Stimulated activated naive CD4-positive, alpha-beta T cell treated with Interleukin-2 at 50 U/mL for 16 hours (primary cell): ENCODE results near the gene ACTR3C.
"Not testable (repeated sequence)": the region's sequence is repeated elsewhere in the genome, so short reads cannot be mapped to it uniquely, and the experiment has no call there.

Source experiments
- DNase-seq: peaks from one replicate; lab custom pipeline; 2025; lab: John Stamatoyannopoulos, UW

Gene ACTR3C

DNA sequence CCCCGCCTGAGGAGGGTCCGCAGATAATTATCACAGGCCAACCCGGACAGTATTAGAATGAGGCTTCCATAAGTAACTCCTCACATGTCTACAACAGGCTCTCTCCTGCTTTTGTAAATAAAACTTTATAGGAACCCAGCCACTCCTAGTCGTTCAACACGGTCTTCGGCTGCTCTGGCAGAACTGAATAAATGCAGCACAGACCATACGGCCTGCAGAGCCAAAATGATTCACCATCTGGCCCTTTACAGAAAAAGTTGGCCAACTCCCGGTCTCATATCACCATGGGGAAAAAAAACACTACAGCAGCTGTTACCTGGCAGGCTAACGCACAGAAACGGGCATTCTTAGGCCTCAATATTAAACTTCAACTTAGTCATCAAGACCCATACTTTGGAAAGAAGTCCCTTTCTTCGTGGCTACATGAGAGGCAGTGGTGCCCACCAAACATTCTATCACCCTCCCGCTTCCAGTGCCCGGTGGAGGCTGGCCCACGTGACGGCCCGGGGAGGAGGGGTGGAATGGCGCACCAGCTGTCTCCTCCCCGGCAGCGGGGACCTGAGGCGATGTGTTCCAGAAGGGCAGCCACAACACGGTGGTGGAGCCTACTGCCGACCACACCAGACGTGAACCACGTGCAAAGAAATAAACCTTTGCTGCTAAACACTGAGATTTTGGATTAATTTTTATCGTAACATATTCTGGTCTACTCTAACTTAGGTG lies 41.5 kb downstream of the ACTR3C start:
- DNase-seq: not testable (repeated sequence)

DNA sequence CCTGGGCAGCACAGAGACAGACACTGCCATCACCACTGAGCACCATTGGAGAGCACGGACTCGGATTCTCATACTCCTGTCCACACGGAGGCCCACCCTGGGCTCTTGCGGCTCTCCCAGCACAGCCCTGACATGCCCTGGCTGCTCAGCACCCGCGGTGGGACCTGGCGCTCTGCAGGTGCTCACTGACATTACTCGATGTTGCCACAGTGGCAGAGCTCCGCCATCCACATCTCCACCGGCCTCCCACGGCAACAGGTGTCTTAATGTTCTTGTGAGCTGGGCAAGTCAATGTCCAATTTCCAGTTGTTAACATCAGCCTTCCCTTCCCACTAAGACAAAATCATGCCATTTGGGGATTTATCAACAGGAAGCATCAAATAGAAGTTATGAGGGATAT lies 45.0 kb downstream of the ACTR3C start:
- not testable (repeated sequence) for DNase-seq

DNA sequence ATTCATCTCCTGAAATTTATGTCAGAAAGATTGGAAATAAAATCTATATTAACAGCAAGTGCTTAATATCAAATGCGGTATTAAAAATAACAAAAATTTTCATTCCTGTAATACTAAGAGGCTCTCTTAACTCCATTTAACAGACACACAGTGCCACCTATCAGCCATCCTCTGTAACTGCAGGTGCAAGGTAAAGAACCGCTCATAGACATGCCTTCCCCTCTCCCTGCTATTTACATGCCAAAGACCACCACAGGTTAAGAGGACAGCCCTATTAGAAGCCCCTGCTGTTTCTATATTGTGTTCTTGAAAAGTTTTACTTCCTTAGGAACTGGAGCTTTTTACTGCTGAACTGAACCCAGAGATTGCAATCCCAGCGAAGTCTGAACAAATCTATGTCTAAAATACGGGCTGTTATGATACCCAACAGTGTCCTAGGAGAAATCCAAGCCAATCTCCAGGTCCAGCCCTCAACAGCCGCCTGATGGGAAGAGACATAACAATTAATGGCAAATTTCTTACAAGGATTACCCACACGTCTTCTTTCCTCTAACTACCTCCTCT lies 47.1 kb downstream of the ACTR3C start:
- DNase-seq: not testable (repeated sequence)

DNA sequence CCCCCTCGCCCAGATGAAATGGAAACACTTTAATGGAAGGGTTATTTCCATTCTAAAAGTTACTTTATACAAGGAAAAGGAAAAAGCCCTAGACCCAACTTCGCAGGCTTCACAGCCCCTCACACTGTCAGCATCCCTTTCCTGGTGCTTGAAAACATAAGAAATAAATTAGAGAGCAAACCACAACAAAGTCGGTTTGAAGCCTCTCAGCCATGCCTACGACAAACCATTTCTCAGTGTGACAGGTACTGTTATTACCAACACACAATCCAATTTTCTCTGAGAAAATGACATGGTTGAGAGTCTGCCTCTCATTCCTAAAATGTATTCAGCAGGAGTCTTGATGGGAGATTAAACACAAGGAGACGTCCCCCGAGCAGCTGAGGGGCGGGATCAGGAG lies 51.4 kb downstream of the ACTR3C start:
- DNase-seq: not testable (repeated sequence)

DNA sequence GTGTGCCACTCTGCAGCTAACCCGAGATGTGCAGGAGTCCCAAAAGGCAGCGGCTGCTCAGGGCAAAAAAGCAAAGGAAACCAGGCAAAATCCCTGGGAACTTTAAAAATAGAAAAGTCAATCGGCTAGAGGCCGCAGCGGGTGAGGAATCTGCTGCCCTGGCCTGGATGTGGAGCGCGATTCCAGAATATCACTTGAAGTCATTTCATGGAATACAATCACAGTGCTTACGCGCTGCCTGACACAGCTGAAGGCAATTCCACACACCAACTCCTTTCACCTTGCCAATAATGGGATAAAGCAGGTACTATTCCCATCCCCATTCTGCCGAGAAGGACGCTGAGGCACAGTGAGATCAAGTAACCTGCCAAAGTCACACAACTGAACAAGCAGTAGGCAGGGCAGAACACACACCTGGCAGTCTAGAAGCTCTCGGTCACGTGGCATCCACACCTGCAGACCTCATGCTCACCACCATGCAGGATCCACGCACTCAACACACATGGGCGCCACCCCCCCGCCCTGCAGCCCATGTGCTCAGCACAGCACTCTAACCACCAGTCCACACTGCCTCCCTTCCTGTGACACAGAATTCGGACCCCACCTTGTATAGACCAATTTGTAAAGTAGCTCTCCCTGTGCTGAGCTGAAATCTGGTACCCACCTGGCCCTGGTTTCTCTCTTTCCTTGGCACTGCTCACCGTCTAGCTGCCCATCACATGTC lies 53.1 kb downstream of the ACTR3C start:
- DNase-seq: not testable (repeated sequence)

DNA sequence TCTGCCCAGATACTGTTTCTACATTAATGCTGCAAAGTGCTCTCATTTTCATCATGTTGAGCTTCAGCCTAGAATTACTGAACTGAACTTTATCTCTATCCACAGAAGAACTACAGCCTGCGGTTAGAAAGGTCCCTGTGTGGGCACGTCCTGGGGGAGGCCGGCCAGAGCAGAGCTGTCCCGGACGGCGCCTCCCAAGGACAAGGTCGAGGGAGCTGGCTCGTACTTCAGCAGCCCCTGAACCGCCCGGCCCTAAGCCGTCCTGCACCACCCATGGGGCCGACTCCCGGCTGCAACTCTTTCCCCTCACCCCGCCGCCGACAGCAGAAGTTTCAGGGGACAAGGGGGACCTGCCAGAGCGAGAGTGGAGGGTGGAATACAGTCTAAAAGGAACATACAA lies 54.5 kb downstream of the ACTR3C start:
- not testable (repeated sequence) for DNase-seq

DNA sequence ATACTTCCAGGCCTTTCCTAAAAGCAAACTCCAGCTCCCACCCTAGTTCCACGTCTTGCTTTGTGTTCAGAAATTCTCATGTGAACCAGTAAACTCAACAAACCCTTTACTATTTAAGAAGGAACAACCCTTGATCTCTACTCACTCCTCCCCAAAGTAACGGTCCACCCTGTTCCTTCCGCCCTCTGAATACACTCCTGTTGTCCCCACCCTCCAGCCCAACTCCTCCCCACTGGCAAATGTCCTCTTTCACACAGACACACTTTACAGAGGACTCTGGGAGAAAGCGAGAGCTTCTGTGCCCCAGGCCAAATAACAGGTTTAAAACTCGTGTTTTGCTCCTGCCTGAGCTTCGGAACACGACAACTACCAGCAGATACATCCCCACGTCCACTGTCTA lies 55.1 kb downstream of the ACTR3C start:
- DNase-seq: not testable (repeated sequence)

DNA sequence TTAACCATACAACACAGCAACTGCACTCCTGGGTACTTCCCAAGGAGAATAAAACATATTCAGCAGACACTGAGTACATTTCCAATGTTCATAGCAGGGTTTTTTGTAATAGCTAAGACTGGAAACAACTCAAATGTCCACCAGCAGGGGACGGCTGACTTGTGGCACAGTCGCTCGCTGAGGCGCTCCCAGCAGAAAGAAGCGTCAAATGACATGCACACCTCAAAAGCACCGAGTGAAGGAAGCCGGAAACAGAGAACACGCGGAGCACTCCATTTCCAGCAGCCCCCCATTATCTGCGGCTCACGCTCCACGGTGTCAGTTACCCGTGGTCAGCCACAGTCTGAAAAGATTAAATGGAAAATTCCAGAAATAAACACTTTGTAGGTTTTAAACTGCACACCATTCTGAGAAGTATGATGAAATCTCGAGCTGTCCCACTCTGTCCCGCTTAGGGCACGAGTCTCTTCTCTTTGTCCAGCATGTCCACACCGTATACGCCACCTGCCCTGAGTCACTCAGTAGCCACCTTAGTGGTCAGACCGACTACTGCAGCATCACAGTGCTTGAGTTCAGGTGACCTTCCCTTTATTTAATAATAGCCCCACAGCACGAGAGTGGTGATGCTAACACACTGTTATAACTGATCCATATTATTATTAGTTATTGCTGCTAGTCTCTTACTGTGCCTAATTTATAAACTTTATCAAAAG lies 56.2 kb downstream of the ACTR3C start:
- not testable (repeated sequence) for DNase-seq

DNA sequence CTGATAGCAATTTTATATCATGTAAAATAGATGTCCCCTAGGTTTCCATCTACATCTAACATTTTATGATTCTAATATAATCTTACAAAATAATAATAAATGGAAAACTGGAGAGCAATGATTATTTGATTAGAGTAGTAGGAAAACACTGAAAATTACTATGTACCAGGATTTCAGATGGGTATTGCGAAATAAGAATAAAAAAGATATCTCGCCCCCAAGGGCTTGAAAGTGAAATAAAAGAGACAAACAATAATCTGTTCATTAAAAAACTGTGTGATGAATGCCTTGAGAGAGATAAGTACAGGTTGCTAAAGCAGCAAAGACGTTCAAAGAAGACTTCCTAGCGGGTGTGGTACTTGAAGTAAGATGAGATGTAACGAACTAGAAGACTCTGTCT lies 60.7 kb downstream of the ACTR3C start:
- DNase-seq: not testable (repeated sequence)

DNA sequence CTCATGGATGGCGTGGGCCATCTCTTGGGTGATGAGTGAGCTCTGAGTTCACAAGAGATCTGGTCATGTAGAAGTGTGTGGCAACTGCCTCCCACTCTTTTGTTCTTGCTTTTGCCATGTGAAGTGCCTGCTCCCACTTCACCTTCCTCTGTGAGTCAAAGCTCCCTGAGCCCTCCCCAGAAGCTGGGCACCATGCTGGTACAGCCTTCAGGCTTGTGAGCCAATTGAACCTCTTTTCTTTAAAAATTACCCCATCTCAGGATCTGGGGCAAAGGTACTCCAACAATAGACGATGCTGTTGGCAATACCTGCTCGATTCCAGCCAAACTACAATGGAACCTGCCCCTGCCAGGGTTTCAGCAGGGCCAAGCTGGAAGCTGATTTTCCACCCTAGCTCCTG lies 75.6 kb downstream of the ACTR3C start:
- not testable (repeated sequence) for DNase-seq

DNA sequence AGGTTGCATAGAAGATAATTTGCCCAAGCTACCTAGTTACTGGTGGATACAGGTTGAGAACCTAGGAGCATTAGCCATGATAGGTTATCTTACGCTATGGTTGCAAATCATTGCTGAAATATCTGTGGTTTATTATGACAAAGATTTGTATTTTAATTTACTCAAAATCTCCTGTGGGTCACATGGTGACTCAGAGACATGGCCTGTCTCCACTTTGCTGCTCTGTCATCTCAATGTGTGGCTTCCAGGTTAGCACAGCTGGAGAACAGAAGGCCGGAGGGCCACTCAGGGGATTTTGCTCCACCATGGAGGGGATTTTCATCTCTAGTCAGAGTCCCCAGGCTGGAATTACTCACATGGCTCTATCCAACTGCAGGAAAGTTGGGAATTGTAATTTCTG lies 78.1 kb downstream of the ACTR3C start:
- DNase-seq: not testable (repeated sequence)

DNA sequence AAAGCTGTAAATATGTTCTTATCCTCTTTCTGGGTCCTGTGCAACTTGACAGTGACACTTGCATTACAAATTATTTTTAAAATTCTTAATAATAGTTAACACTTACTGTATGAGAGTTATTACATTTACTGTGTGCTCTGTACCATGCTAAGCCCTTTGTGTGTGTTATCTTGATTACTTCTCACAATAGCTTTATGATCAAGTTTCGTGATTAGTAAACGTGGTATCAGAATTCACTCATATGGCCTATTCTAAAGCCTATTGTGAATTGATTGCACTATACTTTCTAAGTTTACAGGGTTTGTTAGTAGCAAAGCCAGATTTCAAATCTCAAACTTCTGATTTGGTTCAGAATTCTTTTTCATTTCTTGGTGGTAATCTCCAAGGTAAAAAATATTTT lies 80.4 kb downstream of the ACTR3C start:
- DNase-seq: not testable (repeated sequence)

DNA sequence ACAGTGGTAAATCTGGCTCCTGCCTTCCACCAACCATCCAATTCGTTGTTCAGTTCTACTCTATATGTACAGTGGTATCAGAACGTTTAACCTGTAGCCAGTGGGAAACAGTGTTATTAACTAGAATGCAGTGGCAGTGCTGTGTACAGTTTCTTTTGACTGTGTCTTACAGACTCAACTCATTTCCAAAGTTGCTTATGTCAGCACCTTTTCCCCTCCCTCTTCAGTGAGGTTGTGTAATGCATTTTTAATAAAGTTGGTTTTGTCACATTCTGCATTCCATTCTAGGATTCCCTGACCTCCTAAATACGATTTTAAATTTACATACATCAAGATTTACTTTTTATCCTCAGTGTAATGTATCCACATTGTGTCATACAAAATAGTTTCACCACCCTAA lies 97.9 kb downstream of the ACTR3C start:
- not testable (repeated sequence) for DNase-seq

DNA sequence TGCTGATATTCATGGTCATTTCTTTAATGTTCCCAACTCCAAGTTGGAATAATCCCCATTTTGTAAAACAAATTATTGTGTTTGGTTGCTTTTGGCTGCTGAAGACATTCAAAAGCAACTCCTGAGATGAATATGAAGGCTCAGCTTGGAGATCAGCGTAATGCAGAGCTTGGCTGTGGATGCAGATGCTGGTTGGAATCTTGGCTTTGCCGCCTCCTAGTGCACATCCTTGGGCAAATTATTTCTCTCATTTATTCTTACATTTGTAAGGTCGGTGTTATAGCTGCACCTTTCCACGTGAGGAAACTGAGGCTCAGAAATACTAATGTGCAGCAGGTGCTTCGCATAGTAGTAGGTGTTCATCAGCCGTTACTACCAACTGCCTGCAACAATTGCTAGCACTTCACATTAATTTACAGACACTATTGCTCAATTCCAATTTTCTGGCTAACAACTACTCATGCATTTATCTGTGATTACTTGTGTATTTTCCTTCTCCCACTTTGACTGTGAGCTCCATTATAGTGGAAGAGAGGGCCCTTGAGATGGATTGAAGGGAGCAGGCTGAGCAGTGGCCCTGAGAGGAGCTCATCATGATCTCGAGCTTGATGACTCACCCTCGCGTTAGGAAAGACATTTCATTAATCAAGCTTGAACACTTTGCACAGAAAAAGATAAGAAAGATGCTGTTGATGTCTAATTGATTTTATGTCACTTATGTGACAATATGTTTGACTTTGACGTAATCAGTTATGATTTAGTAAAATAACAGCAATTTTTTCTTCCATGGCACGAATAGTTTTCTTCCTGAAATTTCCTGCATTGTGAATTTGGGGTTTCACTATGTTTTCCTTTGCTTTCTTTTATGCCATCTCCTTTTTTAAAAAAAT lies 101.0 kb downstream of the ACTR3C start:
- not testable (repeated sequence) for DNase-seq

DNA sequence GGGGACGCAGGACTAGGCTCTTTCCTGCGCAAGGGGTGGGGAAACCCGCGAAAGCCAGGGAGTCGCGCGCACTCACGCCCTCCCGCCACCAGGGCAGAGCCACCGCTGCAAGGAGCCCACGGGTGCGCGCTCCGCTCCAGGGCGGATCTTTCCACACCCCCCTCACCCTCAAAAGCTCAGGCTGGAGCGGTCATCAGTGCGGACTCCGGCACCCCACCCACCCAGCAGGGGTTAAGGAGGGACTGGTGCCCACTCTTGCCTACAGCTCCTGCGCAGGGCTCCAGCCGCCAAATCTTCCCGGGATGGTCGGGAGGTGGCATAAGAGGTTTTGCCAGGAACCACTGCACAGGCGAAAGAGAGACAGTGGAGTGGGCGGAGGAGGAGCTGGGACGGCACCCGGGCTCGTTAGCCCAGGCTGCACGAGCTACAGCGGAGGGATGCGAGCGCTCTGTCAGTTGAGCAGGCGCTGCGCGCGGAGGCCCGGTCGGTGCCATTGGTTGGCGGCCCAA lies 102.6 kb downstream of the ACTR3C start:
- DNase-seq: not testable (repeated sequence)

DNA sequence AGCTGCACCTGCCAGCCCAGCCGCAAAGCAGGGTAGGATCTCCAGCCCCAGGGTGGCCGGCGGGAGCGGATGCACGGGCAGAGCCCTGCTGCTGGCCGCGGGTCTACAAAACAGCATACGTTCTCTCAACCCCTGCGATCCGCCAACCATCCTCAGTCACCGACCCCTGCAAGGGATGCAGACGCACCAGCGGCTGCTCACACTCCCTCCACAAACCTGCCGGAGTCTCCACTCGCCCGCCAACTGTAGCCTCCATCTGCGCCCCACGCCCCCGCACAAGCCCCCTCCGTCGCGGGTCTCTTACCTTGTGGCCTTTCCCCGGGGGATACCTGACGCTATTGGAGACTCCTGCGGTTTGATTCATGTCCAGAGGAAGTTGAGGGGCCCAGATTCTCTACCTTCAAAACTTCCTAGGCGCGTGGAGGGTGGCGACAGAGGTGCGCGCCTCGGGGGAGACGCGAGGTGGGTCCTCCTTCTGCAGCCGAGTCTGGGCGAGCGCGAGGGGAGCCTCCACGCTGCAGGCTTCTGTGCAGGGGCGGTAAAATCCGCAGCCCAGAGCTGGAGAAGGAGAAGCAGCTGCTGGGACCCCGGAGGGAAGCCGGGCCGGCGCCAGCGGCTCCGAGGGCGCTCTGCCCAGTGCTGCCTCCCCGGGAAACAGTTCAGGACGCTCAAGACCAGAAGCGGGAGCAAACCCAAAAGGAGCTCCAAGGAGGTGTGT lies 103.2 kb downstream of the ACTR3C start:
- DNase-seq: not testable (repeated sequence)

DNA sequence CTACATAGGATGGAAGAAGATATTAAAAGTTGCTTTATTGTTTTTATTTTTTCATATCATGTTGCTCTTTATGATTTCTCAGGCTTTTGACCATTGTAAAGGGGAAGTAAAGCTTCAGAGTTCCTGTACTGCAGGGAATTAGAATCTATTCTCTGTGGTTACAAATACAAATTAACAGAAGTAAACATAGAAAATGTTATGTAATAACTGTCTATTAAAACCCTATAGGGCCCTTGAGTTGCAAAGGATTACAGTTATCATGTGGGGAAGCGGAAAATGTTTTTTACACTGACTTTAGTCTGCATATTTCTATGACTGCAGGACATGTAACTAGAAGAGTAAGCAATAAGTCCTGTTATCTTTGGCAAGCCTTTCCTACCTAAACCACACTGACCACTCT lies 116.5 kb downstream of the ACTR3C start:
- DNase-seq: not testable (repeated sequence)

DNA sequence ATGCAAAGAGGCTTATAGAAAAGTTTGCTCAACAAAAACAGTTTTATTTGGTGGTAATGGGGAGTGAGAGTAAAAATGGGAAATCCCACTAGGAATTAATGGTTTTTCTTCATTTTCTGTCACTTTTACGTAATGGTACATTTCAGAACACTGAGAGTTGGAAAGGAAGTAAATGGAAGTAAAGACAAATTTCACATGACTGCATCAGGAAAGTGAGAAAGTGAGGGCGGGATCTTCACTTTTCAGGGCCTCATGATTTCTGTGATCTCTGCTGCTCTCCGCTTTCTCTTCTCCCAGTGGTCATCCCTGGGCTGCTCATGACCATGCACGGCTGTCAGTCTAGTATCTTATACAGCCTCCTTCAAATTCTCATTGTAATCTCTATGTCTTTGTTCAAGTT lies 117.5 kb downstream of the ACTR3C start:
- not testable (repeated sequence) for DNase-seq

DNA sequence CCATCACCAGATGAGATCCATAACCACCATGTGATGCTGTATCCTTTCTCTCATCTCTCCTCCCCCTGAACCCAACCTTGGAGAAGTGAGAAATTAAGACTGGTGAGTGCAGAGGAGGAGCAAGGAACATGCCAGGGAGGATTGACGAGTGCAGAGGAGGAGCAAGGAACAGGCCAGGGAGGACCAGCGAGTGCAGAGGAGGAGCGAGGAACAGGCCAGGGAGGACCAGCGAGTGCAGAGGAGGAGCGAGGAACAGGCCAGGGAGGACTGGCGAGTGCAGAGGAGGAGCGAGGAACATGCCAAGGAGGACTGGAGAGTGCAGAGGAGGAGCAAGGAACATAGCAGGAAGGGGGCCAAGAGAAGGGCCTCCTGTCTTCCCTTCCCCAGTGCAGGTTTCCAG lies 118.8 kb downstream of the ACTR3C start:
- DNase-seq: not testable (repeated sequence)

DNA sequence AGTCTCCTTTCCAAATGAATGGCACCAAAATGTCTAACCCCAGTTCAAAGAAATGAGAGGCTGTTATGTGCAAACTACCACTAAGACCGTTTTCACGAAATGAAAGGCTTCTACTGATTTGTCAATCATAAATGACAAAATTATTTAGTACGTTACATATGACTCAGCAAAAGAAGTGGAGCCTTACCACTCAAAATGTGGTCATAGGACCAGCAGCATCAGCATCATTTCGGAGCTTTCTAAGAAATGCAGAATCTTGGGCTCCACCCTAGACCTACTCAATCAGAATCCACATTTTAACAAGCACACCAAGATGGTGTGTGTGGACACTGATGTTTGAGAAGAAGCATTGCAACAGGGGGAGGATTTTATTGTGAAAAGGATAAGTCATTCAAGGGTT lies 120.5 kb downstream of the ACTR3C start:
- not testable (repeated sequence) for DNase-seq
